Activated naive CD4-positive, alpha-beta T cell treated with anti-CD3 and anti-CD28 coated beads, Interleukin-2, amount 50 U/mL, for 24 hours (primary cell): ENCODE measurements around the gene ROPN1B.

Experiments
- H3K27ac Mint-ChIP-seq: one replicate; pipeline ENCODE4 v1.8.0; 2021; ENCODE audit warnings: mild to moderate bottlenecking, mixed read lengths
- H3K27me3 Mint-ChIP-seq: one replicate; pipeline ENCODE4 v1.8.0; 2021; ENCODE audit warnings: mixed read lengths
- H3K36me3 Mint-ChIP-seq: one replicate; pipeline ENCODE4 v1.8.0; 2021; ENCODE audit warnings: mixed read lengths
- H3K4me1 Mint-ChIP-seq: one replicate; pipeline ENCODE4 v1.8.0; 2021; ENCODE audit warnings: mixed read lengths
- H3K4me3 Mint-ChIP-seq: one replicate; pipeline ENCODE4 v1.8.0; 2021; ENCODE audit warnings: mild to moderate bottlenecking, mixed read lengths
- H3K9me3 Mint-ChIP-seq: one replicate; pipeline ENCODE4 v1.8.0; 2021; ENCODE audit warnings: mixed read lengths

Gene ROPN1B

DNA sequence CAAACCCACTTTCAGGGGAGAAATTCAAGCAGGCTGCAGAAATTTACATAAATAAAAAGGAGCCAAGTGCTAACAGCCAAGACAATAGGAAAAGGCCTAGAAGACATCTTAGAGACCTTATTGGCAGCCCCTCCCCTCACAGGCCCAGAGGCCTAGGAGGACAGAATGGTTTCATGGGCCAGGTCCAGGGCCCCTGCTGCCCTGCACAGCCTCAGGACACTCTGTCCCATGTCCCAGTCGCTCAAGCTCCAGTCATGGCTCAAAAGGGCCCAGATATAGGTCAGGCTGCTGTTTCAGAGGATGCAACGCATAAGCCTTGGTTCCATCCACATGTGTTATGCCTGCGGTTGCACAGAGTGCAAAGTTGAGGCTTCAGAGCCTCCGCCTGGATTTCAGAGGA is 59.1 kb downstream of the ROPN1B start:
- Mint-ChIP-seq H3K4me1 (peaks cover 6% of the 10 kb centered on the region), H3K36me3 (peaks cover 44% of the 10 kb centered on the region), H3K9me3 (peaks cover 8% of the 10 kb centered on the region), H3K4me3 (no peak overlapping the region), H3K27me3 (no peaks in the 10 kb centered on the region), H3K27ac (no peak overlapping the region)

DNA sequence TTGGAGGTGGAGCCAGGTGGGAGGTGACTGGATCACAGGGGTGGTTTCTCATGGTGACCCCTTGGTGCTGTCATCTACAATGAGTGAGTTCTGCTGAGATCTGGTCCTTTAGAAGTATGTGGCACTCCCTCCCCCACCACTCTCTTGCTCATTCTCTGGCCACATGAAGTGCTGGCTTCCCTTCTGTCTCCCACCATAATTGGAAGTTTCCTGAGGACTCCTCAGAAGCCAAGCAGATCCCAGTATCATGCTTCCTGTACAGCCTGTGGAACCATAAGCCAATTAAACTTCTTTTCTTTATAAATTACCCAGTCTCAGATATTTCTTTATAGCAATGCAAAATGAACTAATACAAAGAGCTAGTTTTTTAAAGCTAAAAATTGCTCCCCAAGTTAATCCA is 60.3 kb downstream of the ROPN1B start:
- H3K9me3 Mint-ChIP-seq, result peaks cover 8% of the 10 kb centered on the region
- H3K4me3 Mint-ChIP-seq, result no peak overlapping the region
- H3K27me3 Mint-ChIP-seq, result no peaks in the 10 kb centered on the region
- H3K4me1 Mint-ChIP-seq, result peaks cover 6% of the 10 kb centered on the region
- H3K36me3 Mint-ChIP-seq, result peaks cover 51% of the 10 kb centered on the region
- H3K27ac Mint-ChIP-seq, result no peak overlapping the region

DNA sequence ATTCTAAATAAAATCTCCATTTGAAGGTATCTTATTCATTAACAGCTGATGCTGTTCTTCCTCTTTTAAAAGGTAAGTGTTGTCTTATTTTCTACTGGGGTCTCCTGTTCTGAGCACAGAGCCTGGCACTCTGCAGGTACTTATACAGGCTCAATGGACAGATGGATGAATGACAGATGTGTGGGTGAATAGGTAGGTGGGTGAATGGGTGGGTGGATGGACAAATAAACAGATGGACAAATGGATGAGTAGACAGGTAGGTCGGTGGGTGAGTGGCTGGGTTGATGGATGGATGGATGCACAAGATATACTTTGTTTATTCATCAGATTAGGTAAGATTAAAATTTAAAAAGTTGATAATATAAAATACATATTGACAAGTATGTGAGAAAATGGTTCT is 61.5 kb downstream of the ROPN1B start:
- no peak overlapping the region for H3K27ac Mint-ChIP-seq
- H3K9me3 Mint-ChIP-seq, result peaks cover 8% of the 10 kb centered on the region
- peaks cover 6% of the 10 kb centered on the region for H3K4me1 Mint-ChIP-seq
- H3K36me3 Mint-ChIP-seq, result peaks cover 57% of the 10 kb centered on the region
- H3K27me3 Mint-ChIP-seq, result no peaks in the 10 kb centered on the region
- no peak overlapping the region for H3K4me3 Mint-ChIP-seq

DNA sequence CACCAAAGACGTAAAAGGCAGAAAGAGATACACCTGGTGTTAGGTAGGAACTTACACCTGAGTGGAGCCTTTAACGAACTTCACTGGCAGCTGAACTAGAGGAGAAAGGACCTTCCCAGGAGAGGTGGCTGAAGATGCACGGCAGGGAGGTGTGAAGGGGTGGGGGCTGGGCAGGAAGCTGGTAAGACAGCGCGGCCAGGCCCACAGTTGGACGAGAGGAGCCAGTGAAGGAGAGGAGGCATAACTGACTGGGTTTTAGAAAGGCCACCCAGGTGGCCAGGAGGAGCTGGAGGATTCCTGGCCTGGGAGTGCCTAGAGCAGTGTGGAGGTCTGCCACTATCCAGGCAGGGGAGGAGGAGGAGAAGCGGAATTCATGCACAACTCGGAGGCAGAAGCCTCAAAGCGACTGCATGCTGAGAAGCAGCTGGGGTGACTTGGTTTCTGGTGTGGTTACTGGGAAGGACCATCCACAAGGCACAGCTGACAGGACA is 63.0 kb downstream of the ROPN1B start:
- H3K36me3 Mint-ChIP-seq, result peaks cover 54% of the 10 kb centered on the region
- H3K27ac Mint-ChIP-seq, result no peak overlapping the region
- H3K9me3 Mint-ChIP-seq, result peaks cover 8% of the 10 kb centered on the region
- H3K4me1 Mint-ChIP-seq, result no peaks in the 10 kb centered on the region
- no peaks in the 10 kb centered on the region for H3K27me3 Mint-ChIP-seq
- H3K4me3 Mint-ChIP-seq, result no peak overlapping the region
